Activated T-cell treated with anti-CD3 and anti-CD28 coated beads for 1 hour (primary cell): ENCODE measurements around the gene KRT32.
"Not testable (repeated sequence)": the region's sequence is repeated elsewhere in the genome, so short reads cannot be mapped to it uniquely, and the experiment has no call there.

Source experiments
- DNase-seq: peaks from one replicate; pipeline ENCODE4 v3.0.0-alpha.2; 2020; ENCODE audit warnings: low read depth

The KRT32 gene

GRCh38 chr17:41464173-41464572 is 3.0 kb downstream of the KRT32 start:
- DNase-seq = no peak

GRCh38 chr17:41463746-41464145 is 3.4 kb downstream of the KRT32 start:
- no peak for DNase-seq

GRCh38 chr17:41462705-41463104 is 4.5 kb downstream of the KRT32 start:
- no peak for DNase-seq

GRCh38 chr17:41457676-41458075 is 9.5 kb downstream of the KRT32 start:
- no peak for DNase-seq

GRCh38 chr17:41456204-41456603 is 11.0 kb downstream of the KRT32 start:
- no peak for DNase-seq

DNA sequence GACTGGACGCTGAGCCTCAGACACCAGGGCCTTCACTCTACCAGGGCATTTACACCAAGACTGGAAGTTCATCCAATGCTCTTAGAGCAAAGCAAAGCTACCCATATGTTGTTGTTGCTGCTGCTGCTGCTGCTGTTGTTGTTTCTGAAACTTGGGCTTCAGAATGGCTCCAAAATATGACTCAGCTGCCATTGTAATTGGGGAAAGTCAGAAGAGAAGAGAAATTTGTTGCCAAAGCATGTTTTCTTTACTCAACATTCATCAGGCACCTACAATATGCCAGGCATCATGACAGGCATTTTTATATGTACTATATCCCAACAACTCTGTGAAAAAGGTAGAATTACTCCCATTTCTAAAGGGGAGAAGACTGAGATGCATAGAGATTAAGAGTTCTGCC is 11.9 kb downstream of the KRT32 start:
- DNase-seq = no peak

- DNase-seq = no peak
Observed at GRCh38 chr17:41453066-41453465, 14.1 kb downstream of the KRT32 start.

- no peak for DNase-seq
Observed at GRCh38 chr17:41452281-41452680, 14.9 kb downstream of the KRT32 start.

- DNase-seq = no peak
Observed at GRCh38 chr17:41451154-41451728, 15.9 kb downstream of the KRT32 start.

GRCh38 chr17:41449008-41449407 is 18.2 kb downstream of the KRT32 start:
- no peak for DNase-seq

DNA sequence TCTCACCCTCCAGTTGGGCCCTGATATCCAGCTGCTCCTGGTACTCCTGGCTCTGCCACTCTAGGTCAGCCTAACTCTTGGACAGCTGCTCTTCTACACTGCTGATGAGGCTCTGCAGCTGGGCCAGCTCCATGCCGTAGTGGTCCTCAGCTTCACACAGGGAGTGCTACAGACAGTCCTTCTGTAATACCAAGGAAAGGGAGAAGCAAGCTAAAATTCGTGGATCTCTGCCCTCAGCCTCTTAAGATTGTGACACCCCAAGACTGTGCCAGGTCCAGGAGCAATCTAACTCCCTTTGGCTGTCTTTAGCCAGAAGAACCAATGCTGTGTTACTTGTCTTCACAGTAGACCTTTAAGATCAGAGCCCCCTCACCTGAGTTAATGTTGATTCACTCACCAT is 18.7 kb downstream of the KRT32 start:
- no peak for DNase-seq

DNA sequence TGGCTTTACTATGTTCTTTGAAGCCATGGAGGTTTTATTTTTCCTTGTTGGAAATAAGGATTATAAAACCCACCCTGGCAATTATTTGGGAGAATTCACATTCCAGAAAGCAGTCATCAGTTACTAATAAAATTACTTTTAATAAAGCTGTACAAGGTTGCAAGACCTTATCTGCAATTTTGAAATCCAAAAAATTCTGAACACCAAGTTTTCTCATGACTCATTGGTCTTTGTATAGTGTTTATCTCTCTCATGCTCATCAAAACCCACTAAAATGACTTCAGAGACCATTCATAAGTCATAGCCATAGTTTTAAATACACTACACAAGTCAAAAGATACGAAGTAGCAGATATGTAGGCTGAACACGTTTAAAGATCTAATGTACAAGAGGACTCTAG is 20.4 kb downstream of the KRT32 start:
- DNase-seq = no peak

DNA sequence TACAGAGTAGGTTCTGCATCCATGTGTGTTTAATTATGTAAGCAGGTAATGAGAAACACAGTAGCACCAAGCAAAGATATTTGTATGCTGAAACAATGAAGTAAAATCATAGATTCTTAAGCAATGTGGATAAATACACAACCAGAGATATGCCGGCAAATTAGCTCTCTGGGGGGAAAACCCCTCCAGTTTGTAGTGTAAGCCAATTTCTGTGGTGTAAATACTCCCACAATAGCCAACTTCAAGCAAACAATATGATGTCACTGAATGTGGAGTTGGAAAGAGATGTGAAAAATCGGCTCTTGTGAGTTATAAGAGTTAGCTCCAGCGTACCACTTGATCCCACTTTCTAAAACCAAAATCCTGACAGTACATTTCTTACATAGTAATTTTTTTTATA is 22.5 kb downstream of the KRT32 start:
- DNase-seq = no peak

DNA sequence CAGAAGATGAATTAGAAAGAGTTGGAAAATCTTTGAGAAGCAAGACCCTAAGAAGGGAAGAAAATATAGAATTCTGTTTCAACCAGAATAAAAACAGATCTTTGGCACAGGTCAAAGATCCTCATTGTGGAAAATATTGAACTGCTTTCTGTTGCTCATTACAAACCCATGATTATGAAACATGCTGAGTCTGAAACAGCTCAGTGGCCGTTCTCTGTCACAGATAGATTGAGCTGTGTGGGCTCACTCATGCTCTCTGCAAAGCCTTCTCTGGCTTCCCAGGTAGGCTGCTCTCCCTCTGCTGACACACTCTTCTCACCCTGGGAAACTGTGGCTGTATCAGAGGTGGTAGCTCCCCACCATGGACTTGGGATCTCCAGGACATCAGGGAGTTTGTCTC is 23.0 kb downstream of the KRT32 start:
- DNase-seq = no peak

DNA sequence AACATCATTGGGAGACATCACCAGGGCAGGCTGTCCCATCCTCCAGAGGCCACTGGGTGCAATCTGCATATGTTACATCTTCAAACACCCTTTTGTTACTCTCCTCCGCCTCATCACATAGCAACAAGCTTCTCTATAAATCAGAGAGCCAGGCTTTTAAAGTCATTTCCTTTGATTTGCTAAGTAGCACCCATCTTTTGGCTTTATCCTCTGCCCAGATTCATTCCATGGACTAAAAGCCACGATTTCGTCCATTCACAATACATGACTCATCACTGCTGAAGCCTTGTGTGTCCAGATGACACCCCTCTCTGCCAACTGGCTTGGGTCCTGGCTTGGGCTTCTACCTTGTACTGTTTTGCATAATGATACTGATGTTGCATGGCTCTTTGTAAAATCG is 24.4 kb downstream of the KRT32 start:
- no peak for DNase-seq

GRCh38 chr17:41440531-41441033 is 26.6 kb downstream of the KRT32 start, which contains the start of gene KRT38:
KRT38 (minus strand) TSS chr17:41440983; CDS start chr17:41440921, 62 bp downstream.
- DNase-seq = no peak

- no peak for DNase-seq
Observed at GRCh38 chr17:41439375-41439774, 27.8 kb downstream of the KRT32 start.

DNA sequence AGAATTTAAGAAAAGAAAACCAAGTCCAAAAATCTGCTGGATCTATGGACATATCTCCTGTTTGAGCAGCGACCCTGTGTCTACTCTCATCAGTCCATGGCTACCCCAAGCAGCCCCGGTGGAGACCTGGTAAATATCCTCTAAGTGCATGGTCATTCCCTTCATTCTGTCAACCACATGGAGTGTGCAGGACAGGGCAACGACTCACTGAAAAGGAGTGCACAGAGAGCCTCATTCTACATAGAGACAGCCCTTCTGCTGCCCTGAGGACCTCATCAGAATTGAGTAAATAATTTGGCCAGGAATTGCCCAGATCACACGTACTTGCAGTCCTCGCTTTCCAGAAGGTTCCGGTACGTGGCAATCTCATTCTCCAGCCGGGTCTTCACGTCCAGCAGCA is 29.4 kb downstream of the KRT32 start:
- no peak for DNase-seq

DNA sequence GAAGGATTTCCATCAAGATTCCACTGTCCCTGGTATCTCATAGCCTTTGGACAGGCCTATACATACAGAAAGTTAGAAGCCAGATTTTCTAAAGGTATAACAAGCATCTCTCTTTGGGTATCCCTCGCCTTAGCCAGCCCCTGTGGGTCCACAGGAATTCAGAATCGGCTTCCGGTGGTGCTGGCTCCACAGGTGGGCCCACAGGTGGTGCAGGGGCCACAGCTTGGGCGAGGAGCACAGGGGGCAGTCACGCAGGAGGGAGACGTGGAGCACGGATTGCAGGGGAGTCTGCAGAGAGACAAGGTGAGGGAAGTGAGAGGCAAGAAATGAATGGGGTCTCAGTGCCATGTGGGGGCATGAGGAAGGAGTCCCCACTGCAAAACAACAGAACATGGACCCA is 29.9 kb downstream of the KRT32 start:
- no peak for DNase-seq

DNA sequence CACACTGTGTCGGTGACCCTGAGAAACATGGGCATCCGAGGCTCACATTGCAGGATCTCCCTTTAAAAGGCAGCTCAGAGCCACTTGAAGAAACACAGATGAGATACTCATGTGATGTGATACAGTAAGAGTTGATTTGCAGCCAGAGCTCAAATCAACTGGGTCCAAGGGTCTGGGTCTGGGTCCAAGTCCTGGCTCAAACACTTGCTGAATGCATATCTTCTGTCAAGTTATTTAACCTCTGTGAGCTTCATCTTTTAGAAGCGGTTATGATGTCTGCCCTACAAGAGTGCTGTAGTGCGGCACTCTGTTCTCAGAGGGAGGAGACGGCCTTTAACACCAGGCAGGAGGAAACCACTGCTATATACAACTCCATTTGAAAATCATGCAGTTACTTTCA is 32.8 kb downstream of the KRT32 start:
- no peak for DNase-seq

DNA sequence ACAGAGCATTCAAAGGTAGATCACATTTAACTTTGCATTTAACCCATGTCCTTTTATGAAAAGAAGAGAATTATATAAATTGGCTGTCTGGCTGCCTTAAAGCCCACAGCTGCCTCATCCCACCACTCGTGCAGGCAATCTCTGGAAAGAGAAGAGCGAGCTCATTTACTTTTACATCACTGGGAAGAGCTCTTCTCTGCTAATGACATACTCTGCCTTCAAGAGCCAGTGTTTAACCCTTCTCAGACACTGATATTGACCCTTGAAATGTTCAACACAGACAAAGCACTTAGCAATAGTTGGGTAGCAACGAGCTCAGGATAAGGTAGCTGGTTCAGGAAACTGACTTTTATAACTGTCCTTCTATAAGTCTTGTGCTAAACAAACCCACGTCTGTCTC is 33.2 kb downstream of the KRT32 start:
- no peak for DNase-seq

DNA sequence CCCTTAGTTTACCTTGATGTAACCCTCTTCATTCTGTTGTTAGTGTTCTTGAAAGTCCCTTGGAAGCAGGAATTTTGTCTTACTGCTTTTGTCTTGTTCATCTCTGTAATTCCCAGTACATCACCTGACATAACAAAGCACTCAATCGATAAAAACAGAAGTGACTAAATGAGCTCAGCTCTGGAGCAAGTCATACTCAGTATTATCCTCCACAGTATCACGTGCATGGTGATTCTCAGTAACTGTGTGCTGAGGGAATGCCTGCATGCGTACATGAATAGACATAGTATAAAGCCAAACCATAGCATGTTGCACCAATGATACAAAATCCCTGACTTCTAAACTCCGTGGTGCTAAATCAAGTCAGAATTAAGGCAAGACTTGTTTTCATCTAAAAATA is 33.6 kb downstream of the KRT32 start:
- no peak for DNase-seq

GRCh38 chr17:41430376-41430775 is 36.8 kb downstream of the KRT32 start:
- DNase-seq = not testable (repeated sequence)

GRCh38 chr17:41429667-41430066 is 37.5 kb downstream of the KRT32 start:
- no peak for DNase-seq
